ENCODE data around the gene BDH1. TPM values are rescaled to one million over a fixed set of nuclear protein-coding genes. Genes with fewer than 3 reads are reported as not detected.

The BDH1 gene
- total RNA-seq, 3 donors from 2014 or later: 14.6 to 33.1 (median 16.4) TPM

GRCh38 chr3:197511853-197512635, 43.7 kb downstream of the BDH1 start:
- intact Hi-C loops (cut with DNase I; ENCODE audit: low total_unique reads): no loop called here
- TF ChIP-seq POLR2A (IDR thresholded peaks at IDR 0.05) (no peak), POLR2AphosphoS5 (IDR thresholded peaks at IDR 0.05) (no peak), CTCF (IDR thresholded peaks at IDR 0.05) (no peak)
- DNase-seq (ENCODE audit: low spot score in 2 of 2): no peak

GRCh38 chr3:197511130-197511529, 44.6 kb downstream of the BDH1 start:
- Histone ChIP-seq H3K36me3 (no peaks in the 10 kb centered on the region), H3K27ac (no peak overlapping the region), H3K9me3 (no peaks in the 10 kb centered on the region), H3K4me1 (no peaks in the 10 kb centered on the region), H3K4me3 (no peak overlapping the region), H3K27me3 (no peaks in the 10 kb centered on the region)
- DNase-seq (ENCODE audit: low spot score in 2 of 2): no peak
- intact Hi-C loops (cut with DNase I; ENCODE audit: low total_unique reads): no loop called here
- TF ChIP-seq POLR2A (IDR thresholded peaks at IDR 0.05): no peak
- no peak for TF ChIP-seq CTCF (IDR thresholded peaks at IDR 0.05)
- no peak for TF ChIP-seq POLR2AphosphoS5 (IDR thresholded peaks at IDR 0.05)

More at GRCh38 chr3:197511853-197512635, 43.7 kb downstream of the BDH1 start:
- no peak overlapping the region for H3K4me3 ChIP-seq
- no peaks in the 10 kb centered on the region for H3K9me3 ChIP-seq
- no peak overlapping the region for H3K27ac ChIP-seq
- no peaks in the 10 kb centered on the region for H3K36me3 ChIP-seq
- H3K4me1 ChIP-seq: no peaks in the 10 kb centered on the region
- H3K27me3 ChIP-seq: no peaks in the 10 kb centered on the region

GRCh38 chr3:197510642-197511018, 45.1 kb downstream of the BDH1 start:
- Histone ChIP-seq H3K9me3 (no peaks in the 10 kb centered on the region), H3K4me3 (no peak overlapping the region), H3K4me1 (no peaks in the 10 kb centered on the region), H3K27me3 (no peaks in the 10 kb centered on the region), H3K36me3 (no peaks in the 10 kb centered on the region), H3K27ac (no peak overlapping the region)
- DNase-seq (ENCODE audit: low spot score in 2 of 2): no peak
- no peak for TF ChIP-seq POLR2AphosphoS5 (IDR thresholded peaks at IDR 0.05)
- TF ChIP-seq POLR2A (IDR thresholded peaks at IDR 0.05): no peak
- no peak for TF ChIP-seq CTCF (IDR thresholded peaks at IDR 0.05)
- intact Hi-C loops (cut with DNase I; ENCODE audit: low total_unique reads): no loop called here

- no peak overlapping the region for H3K27ac ChIP-seq
- DNase-seq (ENCODE audit: low spot score in 2 of 2): no peak
- H3K4me1 ChIP-seq: no peaks in the 10 kb centered on the region
- TF ChIP-seq CTCF (IDR thresholded peaks at IDR 0.05) (no peak), POLR2A (IDR thresholded peaks at IDR 0.05) (no peak), POLR2AphosphoS5 (IDR thresholded peaks at IDR 0.05) (no peak)
- intact Hi-C loops (cut with DNase I; ENCODE audit: low total_unique reads): loop anchor here (10.0 kb wide), 1 partner anchor 234 kb away; no protein-coding TSS in a partner anchor
- H3K4me3 ChIP-seq: peak overlapping the region; percentile 36 to 61 (median 54)
- no peaks in the 10 kb centered on the region for H3K9me3 ChIP-seq
- no peaks in the 10 kb centered on the region for H3K36me3 ChIP-seq
- no peaks in the 10 kb centered on the region for H3K27me3 ChIP-seq
Measured at GRCh38 chr3:197508924-197509775, 46.6 kb downstream of the BDH1 start.

- no peaks in the 10 kb centered on the region for H3K9me3 ChIP-seq
- no peak overlapping the region for H3K4me3 ChIP-seq
- intact Hi-C loops (cut with DNase I; ENCODE audit: low total_unique reads): loop anchor here (10.0 kb wide), 1 partner anchor 234 kb away; no protein-coding TSS in a partner anchor
- TF ChIP-seq POLR2A (IDR thresholded peaks at IDR 0.05): no peak
- TF ChIP-seq POLR2AphosphoS5 (IDR thresholded peaks at IDR 0.05): no peak
- no peak for TF ChIP-seq CTCF (IDR thresholded peaks at IDR 0.05)
- no peak overlapping the region for H3K27ac ChIP-seq
- H3K27me3 ChIP-seq: no peaks in the 10 kb centered on the region
- H3K36me3 ChIP-seq: no peaks in the 10 kb centered on the region
- DNase-seq (ENCODE audit: low spot score in 2 of 2): no peak
- H3K4me1 ChIP-seq: no peaks in the 10 kb centered on the region
Measured at GRCh38 chr3:197508461-197508860, 47.3 kb downstream of the BDH1 start.

Measured in breast epithelium (tissue), 4 donors.